HG03575 (cell line): ENCODE measurements around the gene DNAJC6.

Experiments used
- ATAC-seq: cut with Tn5 transposase; IDR thresholded peaks from one replicate; pipeline ENCODE4 v1.9.1; 2021; ENCODE audit not compliant: unreplicated experiment, insufficient number of reproducible peaks, low FRiP score; ENCODE audit errors: extremely low read depth

DNAJC6 gene

GRCh38 chr1:65309304-65310077 is at the start of gene DNAJC6:
Gene DNAJC6, plus strand, starts transcription at chr1:65309543. Its CDS starts 203 bp downstream, at chr1:65309746.
- ATAC-seq: no peak

- ATAC-seq: no peak
Measured at GRCh38 chr1:65259816-65260215, 49.5 kb upstream of the DNAJC6 start.

GRCh38 chr1:65260851-65261473 is 48.4 kb upstream of the DNAJC6 start:
- ATAC-seq: no peak

GRCh38 chr1:65263286-65263685 is 46.1 kb upstream of the DNAJC6 start:
- no peak for ATAC-seq

- no peak for ATAC-seq
Measured at GRCh38 chr1:65264197-65264929, 45.0 kb upstream of the DNAJC6 start.

GRCh38 chr1:65265296-65265650 is 44.1 kb upstream of the DNAJC6 start:
- no peak for ATAC-seq

- ATAC-seq: no peak
Measured at GRCh38 chr1:65265651-65266351, 43.5 kb upstream of the DNAJC6 start.

GRCh38 chr1:65266476-65266875 is 42.9 kb upstream of the DNAJC6 start:
- ATAC-seq: no peak

GRCh38 chr1:65267271-65267670 is 42.1 kb upstream of the DNAJC6 start:
- ATAC-seq: no peak

GRCh38 chr1:65267683-65268082 is 41.7 kb upstream of the DNAJC6 start:
- ATAC-seq: no peak

GRCh38 chr1:65269612-65270011 is 39.7 kb upstream of the DNAJC6 start:
- no peak for ATAC-seq

GRCh38 chr1:65276197-65276939 is 33.0 kb upstream of the DNAJC6 start:
- no peak for ATAC-seq

- ATAC-seq: no peak
Measured at GRCh38 chr1:65277605-65278347, 31.6 kb upstream of the DNAJC6 start.

- no peak for ATAC-seq
Measured at GRCh38 chr1:65278376-65279069, 30.8 kb upstream of the DNAJC6 start.

- ATAC-seq: no peak
Measured at GRCh38 chr1:65279070-65279779, 30.1 kb upstream of the DNAJC6 start.

- ATAC-seq: no peak
Measured at GRCh38 chr1:65281846-65282245, 27.5 kb upstream of the DNAJC6 start.

- no peak for ATAC-seq
Measured at GRCh38 chr1:65284229-65284628, 25.1 kb upstream of the DNAJC6 start.
